WTC11 (cell line): Measurements from ENCODE around the gene ERICH6B. TPM values are rescaled to one million over a fixed set of nuclear protein-coding genes. Genes with fewer than 3 reads are reported as not detected.

Experiments used
- ATAC-seq: fragments of 200-7000 bp; cut with Tn5 transposase; 2 replicates; pipeline ENCODE4 v1.10.0; 2021; ENCODE audit warnings: mild to moderate bottlenecking, moderate library complexity
- CTCF ChIA-PET: fragments of 300-600 bp; sonication (Branson Sonifier 250); formaldehyde crosslinking; loops from one replicate; lab custom pipeline; 2021; ENCODE audit warnings: antibody characterized with exemption; lab: Charles Lee
- POLR2A ChIA-PET: fragments of 350-600 bp; sonication (Branson Sonifier 250); formaldehyde crosslinking; loops from one replicate; lab custom pipeline; 2021; ENCODE audit warnings: antibody characterized with exemption; lab: Charles Lee
- DNase-seq: peaks from one replicate; pipeline ENCODE4 v3.0.0; 2021; ENCODE audit warnings: low spot score
- H3K27ac Mint-ChIP-seq: 2 replicates; pipeline ENCODE4 v1.8.0; 2021; ENCODE audit warnings: mixed read lengths
- H3K27me3 Mint-ChIP-seq: 2 replicates; pipeline ENCODE4 v1.8.0; 2021; ENCODE audit warnings: low read depth, mild to moderate bottlenecking, moderate library complexity, mixed read lengths
- H3K36me3 Mint-ChIP-seq: 2 replicates; pipeline ENCODE4 v1.8.0; 2021; ENCODE audit warnings: mixed read lengths
- H3K4me1 Mint-ChIP-seq: 2 replicates; pipeline ENCODE4 v1.8.0; 2022; ENCODE audit warnings: mixed read lengths
- H3K4me3 Mint-ChIP-seq: 2 replicates; pipeline ENCODE4 v1.8.0; 2021; ENCODE audit warnings: mild to moderate bottlenecking, moderate library complexity, mixed read lengths
- H3K9me3 Mint-ChIP-seq: 2 replicates; pipeline ENCODE4 v1.8.0; 2021; ENCODE audit warnings: mixed read lengths
- ATF1 ChIP-seq: sonication (generic); formaldehyde crosslinking; IDR thresholded peaks from 2 replicates; pipeline ENCODE4 v1.8.1; 2023; ENCODE audit warnings: mild to moderate bottlenecking, moderate library complexity, missing genetic modification reagents
- EMX1 ChIP-seq: fragments of 250-450 bp; sonication (Bioruptor Pico); IDR thresholded peaks from 2 replicates; pipeline ENCODE4 v1.8.0; 2021; ENCODE audit warnings: mild to moderate bottlenecking
- FOXJ3 ChIP-seq: sonication (generic); formaldehyde crosslinking; IDR thresholded peaks from 2 replicates; pipeline ENCODE4 v1.9.0; 2021; ENCODE audit warnings: missing genetic modification reagents, mild to moderate bottlenecking, borderline replicate concordance
- FOXP1 ChIP-seq: sonication (generic); formaldehyde crosslinking; IDR thresholded peaks from 2 replicates; pipeline ENCODE4 v1.8.0; 2022; ENCODE audit warnings: missing genetic modification reagents, mild to moderate bottlenecking, moderate library complexity, borderline replicate concordance
- GTF2I ChIP-seq: fragments of 250-450 bp; sonication (Bioruptor Pico); conservative IDR thresholded peaks from 2 replicates; pipeline ENCODE4 v1.4.0; 2021; ENCODE audit warnings: mild to moderate bottlenecking
- HMGXB4 ChIP-seq: sonication (generic); formaldehyde crosslinking; IDR thresholded peaks from 2 replicates; pipeline ENCODE4 v1.8.1; 2023; ENCODE audit warnings: mild to moderate bottlenecking, moderate library complexity, missing genetic modification reagents
- IRF2 ChIP-seq: sonication (generic); formaldehyde crosslinking; IDR thresholded peaks from 2 replicates; pipeline ENCODE4 v1.8.0; 2022; ENCODE audit warnings: low read depth, missing genetic modification reagents, borderline replicate concordance
- JAZF1 ChIP-seq: fragments of 250-450 bp; sonication (Bioruptor Pico); IDR thresholded peaks from 2 replicates; pipeline ENCODE4 v1.9.0; 2021; ENCODE audit warnings: moderate library complexity, mild to moderate bottlenecking, inconsistent platforms
- NFYB ChIP-seq: sonication (generic); formaldehyde crosslinking; conservative IDR thresholded peaks from 2 replicates; pipeline ENCODE4 v1.8.0; 2022; ENCODE audit warnings: low read depth, missing genetic modification reagents
- NR1H2 ChIP-seq: sonication (generic); formaldehyde crosslinking; IDR thresholded peaks from 2 replicates; pipeline ENCODE4 v1.9.0; 2021; ENCODE audit warnings: mild to moderate bottlenecking, moderate library complexity, missing genetic modification reagents
- NR3C1 ChIP-seq: sonication (generic); formaldehyde crosslinking; conservative IDR thresholded peaks from 2 replicates; pipeline ENCODE4 v1.8.1; 2023; ENCODE audit warnings: low read depth, mild to moderate bottlenecking, missing genetic modification reagents
- PRRX2 ChIP-seq: fragments of 250-450 bp; sonication (Bioruptor Pico); IDR thresholded peaks from 2 replicates; pipeline ENCODE4 v1.8.0; 2021; ENCODE audit warnings: mild to moderate bottlenecking
- RELA ChIP-seq: sonication (generic); formaldehyde crosslinking; IDR thresholded peaks from 2 replicates; pipeline ENCODE4 v1.8.1; 2022; ENCODE audit warnings: missing genetic modification reagents, mild to moderate bottlenecking, borderline replicate concordance
- SMAD3 ChIP-seq: sonication (generic); formaldehyde crosslinking; IDR thresholded peaks from 2 replicates; pipeline ENCODE4 v1.8.0; 2022; ENCODE audit warnings: missing genetic modification reagents, mild to moderate bottlenecking, borderline replicate concordance
- SOX15 ChIP-seq: fragments of 250-450 bp; sonication (Bioruptor Pico); IDR thresholded peaks from 2 replicates; pipeline ENCODE4 v1.9.0; 2021; ENCODE audit warnings: mild to moderate bottlenecking
- STAT6 ChIP-seq: sonication (generic); formaldehyde crosslinking; conservative IDR thresholded peaks from 2 replicates; pipeline ENCODE4 v1.8.1; 2023; ENCODE audit warnings: mild to moderate bottlenecking, low read depth, missing genetic modification reagents, moderate library complexity
- TCF7 ChIP-seq: sonication (generic); formaldehyde crosslinking; IDR thresholded peaks from 2 replicates; pipeline ENCODE4 v1.8.0; 2022; ENCODE audit warnings: mild to moderate bottlenecking, low read depth, missing genetic modification reagents, moderate library complexity
- TEAD4 ChIP-seq: sonication (generic); formaldehyde crosslinking; IDR thresholded peaks from 2 replicates; pipeline ENCODE4 v1.8.0; 2022; ENCODE audit warnings: mild to moderate bottlenecking, missing genetic modification reagents
- ZNF138 ChIP-seq: sonication (generic); formaldehyde crosslinking; conservative IDR thresholded peaks from 2 replicates; pipeline ENCODE4 v1.8.1; 2022; ENCODE audit warnings: mild to moderate bottlenecking, moderate library complexity, missing genetic modification reagents
- ZNF219 ChIP-seq: sonication (generic); formaldehyde crosslinking; IDR thresholded peaks from 2 replicates; pipeline ENCODE4 v1.8.0; 2023; ENCODE audit warnings: missing genetic modification reagents, mild to moderate bottlenecking, borderline replicate concordance
- ZNF232 ChIP-seq: sonication (generic); formaldehyde crosslinking; IDR thresholded peaks from 2 replicates; pipeline ENCODE4 v1.8.0; 2022; ENCODE audit warnings: mild to moderate bottlenecking, missing genetic modification reagents
- ZNF317 ChIP-seq: sonication (generic); formaldehyde crosslinking; IDR thresholded peaks from 2 replicates; pipeline ENCODE4 v1.8.1; 2023; ENCODE audit warnings: low read depth, mild to moderate bottlenecking, moderate library complexity, missing genetic modification reagents, borderline replicate concordance
- ZSCAN18 ChIP-seq: fragments of 250-450 bp; sonication (Bioruptor Pico); IDR thresholded peaks from 2 replicates; pipeline ENCODE4 v2.1.2; 2022; ENCODE audit warnings: mild to moderate bottlenecking, moderate library complexity
- total RNA-seq: library from RNA; stranded (reverse); gene quantifications from 3 replicates; pipeline ENCODE4 v1.2.3, GENCODE V29; 2021
- TF ChIP-seq, protein P1 (sequence below): sonication (generic); formaldehyde crosslinking; IDR thresholded peaks from 2 replicates; pipeline ENCODE4 v1.8.1; 2022; ENCODE audit warnings: low read depth, mild to moderate bottlenecking, moderate library complexity, missing genetic modification reagents, borderline replicate concordance
- TF ChIP-seq, protein P2 (sequence below): sonication (generic); formaldehyde crosslinking; IDR thresholded peaks from 2 replicates; pipeline ENCODE4 v1.8.1; 2022; ENCODE audit warnings: mild to moderate bottlenecking, moderate library complexity, missing genetic modification reagents
- TF ChIP-seq, protein P3 (sequence below): sonication (generic); formaldehyde crosslinking; IDR thresholded peaks from 2 replicates; pipeline ENCODE4 v1.8.1; 2022; ENCODE audit warnings: mild to moderate bottlenecking, missing genetic modification reagents, moderate library complexity, borderline replicate concordance

The ERICH6B gene
- total RNA-seq, 1 experiment from 2014 or later: not detected

GRCh38 chr13:45544520-45544919 lies 71.0 kb downstream of the ERICH6B start:
- ChIA-PET POLR2A (no interaction called here), CTCF (interaction anchor here (1.3 to 1.7 kb wide), 2 partner anchors 19 to 184 kb away, joined by 4 to 5 read pairs; no protein-coding TSS in a partner anchor)
- Mint-ChIP-seq H3K9me3 (no peaks in the 10 kb centered on the region), H3K4me3 (no peak overlapping the region), H3K4me1 (no peaks in the 10 kb centered on the region), H3K27me3 (no peaks in the 10 kb centered on the region), H3K27ac (no peak overlapping the region), H3K36me3 (no peaks in the 10 kb centered on the region)
- DNase-seq: no peak
- ATAC-seq: peak; percentile 65; the same call in 1 of the 2 replicates
- TF ChIP-seq FOXP1 (CRISPR knock-in tag) (no peak), HMGXB4 (CRISPR knock-in tag) (no peak), NFYB (CRISPR knock-in tag) (no peak), ZSCAN18 (CRISPR knock-in tag) (no peak), IRF2 (CRISPR knock-in tag) (no peak), NR3C1 (CRISPR knock-in tag) (no peak), EMX1 (CRISPR knock-in tag) (no peak), FOXJ3 (no peak), GTF2I (CRISPR knock-in tag) (no peak), PRRX2 (CRISPR knock-in tag) (no peak), ZNF138 (no peak)
- TF ChIP-seq, protein P1, sequence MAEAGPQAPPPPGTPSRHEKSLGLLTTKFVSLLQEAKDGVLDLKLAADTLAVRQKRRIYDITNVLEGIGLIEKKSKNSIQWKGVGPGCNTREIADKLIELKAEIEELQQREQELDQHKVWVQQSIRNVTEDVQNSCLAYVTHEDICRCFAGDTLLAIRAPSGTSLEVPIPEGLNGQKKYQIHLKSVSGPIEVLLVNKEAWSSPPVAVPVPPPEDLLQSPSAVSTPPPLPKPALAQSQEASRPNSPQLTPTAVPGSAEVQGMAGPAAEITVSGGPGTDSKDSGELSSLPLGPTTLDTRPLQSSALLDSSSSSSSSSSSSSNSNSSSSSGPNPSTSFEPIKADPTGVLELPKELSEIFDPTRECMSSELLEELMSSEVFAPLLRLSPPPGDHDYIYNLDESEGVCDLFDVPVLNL (CRISPR knock-in tag): no peak
- TF ChIP-seq, protein P2, sequence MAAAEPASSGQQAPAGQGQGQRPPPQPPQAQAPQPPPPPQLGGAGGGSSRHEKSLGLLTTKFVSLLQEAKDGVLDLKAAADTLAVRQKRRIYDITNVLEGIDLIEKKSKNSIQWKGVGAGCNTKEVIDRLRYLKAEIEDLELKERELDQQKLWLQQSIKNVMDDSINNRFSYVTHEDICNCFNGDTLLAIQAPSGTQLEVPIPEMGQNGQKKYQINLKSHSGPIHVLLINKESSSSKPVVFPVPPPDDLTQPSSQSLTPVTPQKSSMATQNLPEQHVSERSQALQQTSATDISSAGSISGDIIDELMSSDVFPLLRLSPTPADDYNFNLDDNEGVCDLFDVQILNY (CRISPR knock-in tag): no peak

DNA sequence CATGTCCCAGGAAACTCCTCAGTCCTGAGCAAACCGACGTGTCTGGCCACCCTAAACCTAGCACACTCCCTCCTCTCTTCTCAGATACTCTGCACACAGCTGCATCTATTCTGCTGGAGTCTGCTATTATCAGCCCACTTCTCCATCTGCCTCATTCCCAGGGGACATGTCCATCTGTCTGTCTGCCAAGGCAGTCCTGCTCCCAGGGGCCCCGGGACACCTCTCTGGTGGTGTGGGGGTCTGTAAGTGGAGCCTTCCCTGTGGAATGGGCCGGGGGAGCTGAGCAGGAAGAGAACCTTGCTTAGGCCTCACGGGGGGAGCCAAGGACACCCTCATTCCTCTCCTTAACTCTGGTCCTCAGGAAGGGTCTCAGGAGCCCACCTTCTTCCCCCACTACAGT lies 72.7 kb downstream of the ERICH6B start:
- Mint-ChIP-seq H3K27me3 (no peaks in the 10 kb centered on the region), H3K4me1 (no peaks in the 10 kb centered on the region), H3K36me3 (no peaks in the 10 kb centered on the region), H3K27ac (no peak overlapping the region), H3K4me3 (no peak overlapping the region), H3K9me3 (no peaks in the 10 kb centered on the region)
- ATAC-seq: no peak
- no peak for DNase-seq
- CTCF ChIA-PET: no interaction called here
- POLR2A ChIA-PET: interaction anchor here (0.5 kb wide), 1 partner anchor 92 kb away, joined by 4 read pairs; no protein-coding TSS in a partner anchor
- TF ChIP-seq RELA (CRISPR knock-in tag) (no peak), JAZF1 (CRISPR knock-in tag) (no peak), ATF1 (no peak), SOX15 (no peak), SMAD3 (CRISPR knock-in tag) (no peak), ZNF317 (no peak), TCF7 (CRISPR knock-in tag) (no peak), ZNF219 (no peak), TEAD4 (CRISPR knock-in tag) (no peak), ZNF232 (CRISPR knock-in tag) (no peak), STAT6 (CRISPR knock-in tag) (no peak), NR1H2 (no peak)
- TF ChIP-seq, protein P2 (CRISPR knock-in tag): no peak
- TF ChIP-seq, protein P3, sequence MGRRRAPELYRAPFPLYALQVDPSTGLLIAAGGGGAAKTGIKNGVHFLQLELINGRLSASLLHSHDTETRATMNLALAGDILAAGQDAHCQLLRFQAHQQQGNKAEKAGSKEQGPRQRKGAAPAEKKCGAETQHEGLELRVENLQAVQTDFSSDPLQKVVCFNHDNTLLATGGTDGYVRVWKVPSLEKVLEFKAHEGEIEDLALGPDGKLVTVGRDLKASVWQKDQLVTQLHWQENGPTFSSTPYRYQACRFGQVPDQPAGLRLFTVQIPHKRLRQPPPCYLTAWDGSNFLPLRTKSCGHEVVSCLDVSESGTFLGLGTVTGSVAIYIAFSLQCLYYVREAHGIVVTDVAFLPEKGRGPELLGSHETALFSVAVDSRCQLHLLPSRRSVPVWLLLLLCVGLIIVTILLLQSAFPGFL (CRISPR knock-in tag): no peak
